Stimulated activated CD8-positive, alpha-beta memory T cell treated with anti-CD3 and anti-CD28 coated beads, Interleukin-4, amount 100 ng/mL, for 48 hours (primary cell): Measurements from ENCODE around the gene TLCD4.
A peak's percentile ranks its signal among the peaks of the same experiment; 100 is the strongest.
"Not testable (repeated sequence)": the region's sequence is repeated elsewhere in the genome, so short reads cannot be mapped to it uniquely, and the experiment has no call there.

Experiments
- DNase-seq: peaks from one replicate; pipeline ENCODE4 v3.0.0-alpha.2; 2020

Gene TLCD4, protein sequence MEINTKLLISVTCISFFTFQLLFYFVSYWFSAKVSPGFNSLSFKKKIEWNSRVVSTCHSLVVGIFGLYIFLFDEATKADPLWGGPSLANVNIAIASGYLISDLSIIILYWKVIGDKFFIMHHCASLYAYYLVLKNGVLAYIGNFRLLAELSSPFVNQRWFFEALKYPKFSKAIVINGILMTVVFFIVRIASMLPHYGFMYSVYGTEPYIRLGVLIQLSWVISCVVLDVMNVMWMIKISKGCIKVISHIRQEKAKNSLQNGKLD

DNA sequence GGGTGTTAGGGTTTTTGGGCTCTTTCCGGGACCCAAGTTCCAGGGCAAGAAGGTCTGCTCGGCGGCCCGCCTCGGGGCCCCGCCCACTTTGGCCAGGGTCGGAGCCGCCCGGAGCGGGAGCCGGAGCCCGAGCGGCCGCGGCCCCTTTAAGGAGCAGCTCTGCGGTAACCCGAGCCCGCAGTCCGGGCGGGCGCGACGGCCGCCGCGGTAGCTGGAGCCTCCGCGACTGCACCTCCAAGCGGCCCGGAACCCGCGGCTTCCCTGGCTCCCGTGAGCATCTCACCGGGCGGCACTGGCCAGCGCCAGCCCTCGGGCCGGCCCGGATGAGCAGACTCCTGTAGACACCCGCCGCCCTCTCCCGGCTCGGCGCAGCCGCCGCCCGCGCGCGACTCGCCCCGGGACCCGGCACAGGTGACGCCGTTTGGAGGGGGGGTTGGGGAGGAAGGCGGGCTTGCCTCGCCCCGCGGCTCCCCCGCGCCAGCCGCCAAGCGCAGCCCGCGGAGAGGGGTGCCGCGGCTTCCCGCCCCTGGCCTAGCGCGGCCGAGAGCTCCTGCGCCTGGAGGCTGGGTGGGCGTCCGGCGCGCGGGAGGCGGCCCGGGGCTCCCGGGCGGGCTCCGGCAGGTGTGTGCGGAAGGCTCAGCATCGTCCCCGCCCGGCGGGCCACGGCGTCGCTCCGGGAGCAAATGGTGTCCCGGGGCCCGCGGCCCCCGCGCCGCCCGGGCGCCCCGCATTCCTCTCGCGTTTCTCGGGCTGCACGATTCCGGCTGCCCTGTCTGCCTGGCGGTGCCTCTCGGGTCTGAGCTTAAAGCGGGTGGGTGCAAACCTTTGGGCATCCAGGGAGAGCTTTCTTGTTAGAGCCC is at the start of gene TLCD4:
TLCD4 (plus strand) TSS at position 149 of the 860 bp plus-strand sequence. CDS start 26,547 bp downstream, outside the sequence.
- peak; percentile 44 for DNase-seq

DNA sequence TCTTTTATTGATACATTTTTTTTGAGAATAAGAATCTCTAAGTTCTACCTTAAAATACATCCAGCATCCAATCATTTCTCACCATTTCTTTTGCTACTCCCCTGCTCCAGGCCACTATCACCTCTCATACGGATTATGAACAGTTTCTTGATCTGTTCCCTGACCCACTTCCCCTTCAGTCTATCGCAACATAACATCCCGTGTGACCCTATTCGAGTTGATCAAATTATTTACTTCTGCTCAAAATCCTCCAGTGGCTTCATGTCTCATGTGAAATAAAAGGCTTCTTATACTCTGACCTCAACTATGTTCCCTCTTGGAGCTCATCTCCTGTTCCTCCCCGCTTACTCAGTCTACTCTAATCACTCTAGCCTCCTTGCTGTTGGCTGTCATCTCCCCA is 49.6 kb upstream of the TLCD4 start:
- no peak for DNase-seq

DNA sequence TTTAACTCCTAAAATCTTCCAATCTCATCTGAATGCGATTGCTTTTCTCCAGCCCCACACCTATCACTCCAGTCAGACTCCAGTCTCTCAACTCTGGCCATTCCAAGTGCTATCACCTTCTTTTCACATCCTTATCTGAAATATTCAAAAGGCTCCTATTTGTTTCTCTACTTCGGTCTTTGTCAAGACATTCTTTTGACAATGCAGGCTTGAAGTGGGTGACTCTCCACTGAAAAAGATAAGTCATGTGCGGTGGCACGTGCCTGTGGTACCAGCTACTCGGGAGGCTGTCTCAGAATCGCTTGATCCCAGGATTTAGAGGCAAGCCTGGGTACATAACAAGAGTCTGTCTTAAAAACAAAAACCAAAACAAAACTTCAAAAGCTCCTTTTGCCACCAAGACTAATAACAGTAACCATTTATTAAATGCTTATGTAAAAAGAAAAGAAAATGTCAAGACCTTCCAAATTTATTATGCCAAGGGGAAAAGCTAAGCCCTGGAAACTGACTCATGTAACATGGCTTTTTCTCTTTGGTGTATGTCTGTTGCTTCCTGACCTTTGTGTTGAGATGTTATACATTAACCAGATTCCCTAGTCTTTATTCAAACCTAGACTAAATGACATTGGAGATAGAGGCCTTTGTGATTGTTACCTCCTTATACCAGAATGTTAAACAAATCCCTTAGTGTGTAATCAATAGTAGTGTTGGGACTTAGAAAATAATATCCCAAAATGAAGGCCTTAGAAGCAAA is 48.0 kb upstream of the TLCD4 start:
- DNase-seq = no peak

DNA sequence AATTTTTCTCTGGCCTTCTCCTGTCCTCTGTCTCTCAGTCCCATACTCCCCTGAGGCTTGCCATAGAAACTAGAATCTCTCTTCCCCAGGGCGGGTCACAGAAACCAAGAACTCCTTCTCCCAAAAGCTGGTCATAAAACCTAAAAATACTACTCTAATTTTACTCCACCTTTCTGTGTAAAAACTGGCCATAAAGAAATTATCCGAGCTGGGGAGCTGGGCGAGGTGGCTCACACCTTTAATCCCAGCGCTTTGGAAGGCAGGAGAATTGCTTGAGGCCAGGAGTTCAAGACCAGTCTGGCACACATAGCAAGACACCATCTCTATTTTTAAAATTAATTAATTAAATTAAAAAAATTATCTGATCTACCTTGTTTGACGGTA is 47.5 kb upstream of the TLCD4 start:
- no peak for DNase-seq

DNA sequence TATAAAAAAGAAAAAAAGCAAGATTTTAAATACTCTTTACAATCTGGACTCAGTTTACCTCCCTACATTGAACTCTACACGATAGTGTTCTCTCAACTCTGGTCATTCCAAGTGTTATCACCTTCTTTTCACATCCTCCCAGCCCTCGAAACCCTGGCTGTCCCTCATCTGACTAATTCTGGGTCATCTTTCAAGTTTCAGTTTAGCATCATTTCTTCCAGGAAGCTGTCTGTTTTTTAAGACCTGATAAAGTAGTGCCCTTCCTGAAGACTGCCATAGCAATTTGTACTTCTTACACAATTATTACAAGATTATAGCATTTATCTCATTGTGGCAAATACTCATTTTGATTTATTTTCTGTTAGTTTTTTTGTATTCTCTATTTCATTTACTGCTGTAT is 45.6 kb upstream of the TLCD4 start:
- no peak for DNase-seq

DNA sequence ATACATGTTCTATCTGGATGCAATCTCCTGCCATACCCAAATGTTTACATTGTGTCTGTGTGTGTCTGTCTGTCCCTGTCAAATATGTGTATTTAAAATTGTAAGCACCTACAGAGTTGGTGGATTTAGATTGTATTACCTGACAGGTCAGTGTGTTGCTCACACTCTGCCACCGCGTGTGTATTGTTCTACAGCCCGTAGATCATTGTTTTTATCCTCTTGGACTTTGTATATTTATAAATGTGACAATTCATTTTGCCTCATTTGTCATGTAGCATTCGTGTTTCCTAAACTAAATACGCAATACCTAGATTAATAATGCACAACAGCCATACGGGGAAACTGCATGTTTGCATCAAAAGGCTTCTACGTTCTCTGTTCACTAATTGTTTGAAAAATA is 45.0 kb upstream of the TLCD4 start:
- no peak for DNase-seq

DNA sequence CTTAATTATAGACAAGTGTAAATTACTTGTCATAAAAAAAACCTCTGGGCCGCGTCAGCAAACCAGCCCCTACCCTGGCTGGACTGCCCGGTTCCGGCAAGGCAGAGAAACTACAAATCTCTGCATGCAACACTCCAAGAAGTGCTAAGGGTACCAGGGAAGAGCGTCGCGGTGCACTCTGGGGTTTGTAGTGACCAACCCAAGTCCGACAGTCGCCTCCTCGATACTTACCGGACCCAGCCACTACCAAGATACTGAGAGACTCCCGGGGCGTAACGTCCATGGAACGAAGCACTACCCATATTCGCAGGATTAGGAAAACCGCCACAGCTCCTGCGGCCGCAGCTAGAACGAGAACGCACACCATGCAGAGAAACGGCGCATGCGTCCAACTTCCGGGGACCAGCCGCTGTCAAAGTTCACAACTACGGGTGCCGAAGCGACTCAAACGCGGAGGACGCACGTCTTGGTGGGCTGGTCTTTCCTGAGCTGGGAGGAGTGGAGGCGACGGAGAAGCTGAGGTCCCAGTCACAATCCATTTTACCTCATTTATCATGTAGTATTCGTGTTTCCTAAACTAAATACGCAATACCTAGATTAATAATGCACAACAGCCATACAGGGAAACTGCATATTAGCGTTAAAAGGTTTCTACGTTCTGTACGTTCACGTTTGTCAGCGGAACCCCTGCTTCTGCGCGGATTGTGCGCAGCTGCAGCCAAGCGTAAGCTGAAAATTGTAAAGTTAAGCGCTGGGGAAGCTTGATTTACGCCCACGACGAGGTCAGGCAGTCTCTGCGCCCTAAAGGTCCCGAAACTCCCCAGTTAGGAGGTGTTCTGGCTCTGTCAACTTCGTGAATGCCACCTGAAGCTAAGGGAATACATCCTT is 44.4 kb upstream of the TLCD4 start, which contains the start of gene ALG14:
ALG14 (minus strand) TSS at position 420 of the 888 bp plus-strand sequence; CDS start at position 367, 53 bp downstream.
- DNase-seq = peak; percentile 91

DNA sequence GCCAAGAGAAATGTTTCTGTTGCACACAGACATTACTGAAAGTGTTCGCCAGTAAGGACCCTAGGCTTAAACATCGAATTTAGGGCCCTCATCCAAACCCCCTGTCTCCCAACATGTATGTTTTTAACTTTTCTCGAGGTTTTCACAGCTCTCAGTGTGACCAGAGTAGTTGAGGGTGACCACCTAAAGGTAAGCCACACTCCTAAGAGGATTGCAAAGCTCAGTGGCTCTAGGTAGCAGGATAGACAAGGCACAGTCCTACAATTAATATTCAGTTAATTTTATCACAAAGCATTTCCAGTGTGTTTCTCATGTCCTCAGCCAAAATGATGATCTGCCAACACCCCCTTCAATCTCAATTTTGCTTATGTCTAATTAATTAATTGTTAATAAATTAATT is 43.7 kb upstream of the TLCD4 start:
- DNase-seq = no peak

DNA sequence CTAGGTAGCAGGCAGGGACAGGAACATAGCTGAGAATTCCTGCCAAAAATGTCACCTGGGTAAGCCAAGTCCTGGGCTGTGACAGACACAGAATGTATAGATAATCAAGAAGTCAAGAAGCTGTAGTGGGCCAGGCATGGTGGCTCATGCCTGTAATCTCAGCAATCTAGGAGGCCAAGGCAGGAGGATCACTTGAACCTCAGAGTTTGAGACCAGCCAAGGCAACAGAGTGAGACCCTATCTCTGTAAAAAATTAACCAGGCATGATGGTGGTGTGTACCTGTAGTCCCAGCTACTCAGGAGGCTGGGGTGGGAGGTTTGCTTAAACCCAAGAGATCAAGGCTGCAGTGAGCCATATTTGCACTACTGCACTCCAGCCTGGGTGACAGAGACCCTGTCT is 41.1 kb upstream of the TLCD4 start:
- DNase-seq = no peak

DNA sequence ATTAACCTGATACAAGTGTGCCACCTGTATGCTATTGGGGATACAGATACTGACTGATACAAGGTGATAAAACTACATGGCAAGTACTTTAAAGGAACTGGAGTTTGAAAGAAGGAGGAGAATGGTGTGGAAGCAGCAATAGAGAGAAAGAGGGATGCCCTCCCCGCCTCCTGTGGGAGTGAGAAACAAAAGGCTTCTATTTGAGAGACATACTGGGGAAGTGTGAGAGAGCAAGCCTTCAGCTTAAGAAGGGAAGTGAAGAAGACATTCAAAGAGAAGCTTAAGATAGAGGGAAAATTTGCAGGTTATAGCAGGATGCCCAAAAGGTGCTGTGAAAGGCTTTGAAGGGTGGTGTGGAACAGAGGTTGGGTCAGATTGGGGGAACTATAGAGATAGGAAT is 36.7 kb upstream of the TLCD4 start:
- no peak for DNase-seq

DNA sequence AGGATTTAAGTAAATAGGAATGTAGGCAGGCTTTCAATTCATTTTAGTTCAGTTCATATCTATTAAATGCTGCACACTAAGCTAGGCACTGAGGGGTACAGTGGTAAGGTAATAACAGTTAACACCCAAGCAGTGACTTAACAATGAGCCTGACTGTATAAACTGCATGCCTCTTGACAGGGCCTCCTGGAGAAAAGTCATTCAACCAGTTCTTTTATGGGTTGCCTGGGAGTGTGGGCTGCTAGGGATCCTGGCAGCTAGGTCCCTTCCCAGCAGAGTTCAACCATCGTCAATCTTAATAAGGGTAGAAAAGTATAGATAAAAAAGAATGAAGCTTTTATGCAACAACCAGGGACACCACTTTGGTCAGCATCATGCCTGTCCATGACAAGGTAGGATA is 36.3 kb upstream of the TLCD4 start:
- DNase-seq = no peak

DNA sequence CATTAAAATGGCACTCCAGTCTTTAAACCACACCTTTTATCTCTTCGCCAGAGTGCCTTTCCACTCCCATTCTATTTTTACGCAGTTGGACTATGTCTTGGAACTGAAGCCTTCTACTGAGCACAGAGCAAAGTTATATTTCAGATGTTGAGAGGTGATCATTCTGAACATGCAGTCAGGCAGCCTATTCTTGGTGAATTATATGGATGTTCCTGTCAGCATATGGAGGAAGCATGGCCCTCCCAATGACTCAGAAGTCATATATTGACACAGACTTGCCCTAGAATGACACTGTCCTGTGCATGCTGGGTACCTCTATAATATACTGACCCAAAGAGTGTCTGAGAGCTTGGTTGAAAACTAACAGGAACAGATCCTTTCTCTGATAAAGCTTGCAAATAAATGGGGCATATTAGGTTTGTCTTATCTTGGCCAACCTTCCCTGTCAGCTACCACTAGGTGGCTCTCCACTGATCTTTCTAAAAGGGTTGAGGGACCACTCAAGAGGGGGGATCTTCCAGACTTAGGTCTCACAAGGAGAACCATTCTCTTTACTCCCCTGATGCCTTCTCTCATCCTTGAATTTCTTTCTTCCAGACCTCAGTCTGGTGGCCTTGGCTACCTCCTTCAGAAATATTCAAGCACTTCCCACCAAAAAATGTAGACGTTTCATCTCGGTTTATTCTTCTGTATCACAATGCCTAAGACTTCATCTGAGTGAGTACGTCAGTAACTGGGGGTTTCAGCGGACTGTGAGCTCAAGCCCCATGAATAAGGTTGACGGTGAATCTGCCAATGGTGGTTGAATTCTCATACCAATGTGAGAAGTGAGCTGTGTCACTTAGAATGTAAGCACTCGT is 32.6 kb upstream of the TLCD4 start:
- DNase-seq = peak; percentile 33

DNA sequence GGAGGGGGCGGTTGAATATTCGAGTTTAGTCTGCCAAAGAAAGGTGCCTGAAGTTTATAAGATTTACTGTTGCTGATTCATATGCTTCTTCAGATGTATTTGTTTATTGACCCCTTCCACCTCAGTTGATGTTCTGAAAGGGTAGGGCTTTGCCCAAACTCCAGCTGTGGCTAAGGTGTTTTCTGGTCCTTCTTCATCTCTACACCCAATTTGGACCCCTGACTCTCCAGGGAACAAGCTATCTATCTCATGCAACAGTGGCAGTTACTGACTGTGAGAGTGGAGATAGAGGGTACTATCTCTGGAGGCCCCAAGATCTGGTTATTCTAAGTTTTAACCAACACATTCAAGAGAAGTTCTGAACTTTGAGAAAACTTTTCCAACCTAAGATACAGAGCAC is 31.8 kb upstream of the TLCD4 start:
- no peak for DNase-seq

DNA sequence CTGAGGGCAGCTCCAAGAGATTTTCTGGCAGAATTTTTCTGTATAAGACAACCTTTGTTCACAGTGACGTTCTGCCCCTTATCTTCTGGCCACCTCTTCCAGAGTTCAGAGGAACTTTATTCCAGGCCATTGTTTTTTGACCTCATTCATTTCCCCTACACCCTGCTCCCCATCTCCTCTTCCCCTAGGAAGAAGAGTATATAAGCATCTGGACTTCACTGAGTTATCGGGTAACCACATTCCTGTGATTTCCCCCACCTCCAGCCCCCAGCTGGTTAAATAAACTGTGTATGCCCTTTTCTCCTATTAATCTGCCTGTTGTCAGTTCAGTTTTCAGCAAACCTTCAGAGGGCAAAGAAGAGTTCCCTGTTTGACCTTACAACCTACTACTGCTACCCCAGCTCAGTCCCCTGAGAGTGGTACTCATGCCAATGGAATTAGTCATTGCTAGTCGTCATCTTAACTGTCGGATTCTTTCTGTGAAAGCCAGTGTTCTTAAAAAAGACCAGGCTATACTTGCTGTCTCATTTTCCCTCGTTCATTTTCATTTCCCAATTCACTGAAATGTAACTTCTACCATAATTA is 30.1 kb upstream of the TLCD4 start:
- no peak for DNase-seq

DNA sequence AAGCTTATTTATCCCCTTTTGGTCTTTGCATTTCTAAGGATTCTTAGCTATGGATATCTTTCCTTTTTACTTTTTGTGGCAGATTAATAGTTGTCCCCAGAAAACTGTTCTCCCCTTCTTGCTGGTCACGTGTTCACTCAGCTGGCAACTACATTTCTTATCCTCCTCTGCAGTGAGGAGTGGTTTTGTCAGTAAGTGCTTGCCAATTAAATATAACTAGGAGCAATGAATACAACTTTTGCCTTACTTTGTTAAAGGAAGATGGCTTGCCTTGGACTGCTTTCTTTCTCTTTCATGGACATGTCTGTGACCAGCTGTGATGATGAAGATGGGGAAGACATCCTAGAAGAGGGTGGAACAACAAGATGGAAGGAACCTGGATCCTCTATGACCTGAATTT is 28.9 kb upstream of the TLCD4 start:
- no peak for DNase-seq

DNA sequence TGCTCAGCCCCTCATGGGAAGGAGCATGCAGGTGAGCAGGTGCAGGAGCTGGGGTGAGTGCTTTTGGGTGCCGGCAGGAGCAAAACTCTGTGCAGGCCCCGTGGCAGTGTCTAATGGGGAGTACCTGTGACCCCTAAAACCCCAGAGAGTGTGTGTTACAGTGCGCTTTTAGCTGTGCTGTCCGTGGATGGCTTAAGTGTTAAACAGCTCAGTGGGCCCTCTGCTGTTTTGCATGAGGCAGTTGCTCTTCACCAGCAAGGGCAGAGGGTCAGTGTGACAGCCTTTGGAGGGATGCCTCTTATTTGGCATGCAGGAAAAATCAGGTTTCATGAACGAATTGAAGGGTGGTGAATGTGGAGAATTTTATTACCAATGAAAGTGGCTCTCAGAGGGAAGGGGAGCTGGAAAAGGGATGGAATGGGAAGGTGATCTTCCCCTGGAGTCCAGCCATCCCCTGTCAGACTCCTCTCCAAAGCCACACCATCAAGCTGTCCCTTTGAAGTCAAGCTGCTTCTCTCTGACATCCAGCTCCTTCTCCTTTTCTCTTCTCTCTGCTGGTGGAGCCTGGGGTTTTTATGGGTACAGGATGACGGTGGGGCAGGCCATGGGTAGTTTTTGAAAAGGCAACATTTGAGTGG is 27.4 kb upstream of the TLCD4 start:
- DNase-seq = no peak

DNA sequence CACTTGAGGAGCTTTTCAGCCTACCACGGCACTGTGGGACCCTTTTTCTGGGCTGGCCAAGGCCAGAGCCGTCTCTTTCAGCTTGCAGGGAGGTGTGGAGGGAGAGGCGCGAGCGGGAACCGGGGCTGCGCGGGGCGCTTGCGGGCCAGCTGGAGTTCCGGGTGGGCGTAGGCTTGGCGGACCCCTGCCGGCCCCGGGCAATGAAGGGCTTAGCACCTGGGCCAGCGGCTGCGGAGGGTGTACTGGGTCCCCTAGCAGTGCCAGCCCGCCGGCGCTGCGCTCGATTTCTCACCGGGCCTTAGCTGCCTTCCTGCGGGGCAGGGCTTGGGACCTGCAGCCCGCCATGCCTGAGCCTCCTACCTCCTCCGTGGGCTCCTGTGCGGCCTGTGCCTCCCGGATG is 25.9 kb upstream of the TLCD4 start:
- DNase-seq = not testable (repeated sequence)

DNA sequence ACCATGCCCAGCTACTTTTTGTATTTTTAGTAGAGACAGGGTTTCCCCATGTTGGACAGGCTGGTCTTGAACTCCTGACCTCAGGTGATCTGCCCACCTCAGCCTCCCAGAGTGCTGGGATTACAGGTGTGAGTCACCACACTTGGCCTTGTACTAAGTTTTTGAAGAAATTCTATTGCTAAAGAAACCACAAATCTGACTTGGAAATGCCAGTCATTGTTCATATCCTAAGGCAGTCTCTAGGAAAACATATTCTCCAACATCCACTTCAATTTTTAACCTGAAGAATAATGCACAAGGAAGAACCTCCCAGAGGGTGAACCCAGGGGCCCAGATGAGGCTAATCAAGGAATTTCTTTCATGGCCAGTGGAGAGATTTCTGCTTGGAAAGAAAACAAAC is 24.3 kb upstream of the TLCD4 start:
- not testable (repeated sequence) for DNase-seq

DNA sequence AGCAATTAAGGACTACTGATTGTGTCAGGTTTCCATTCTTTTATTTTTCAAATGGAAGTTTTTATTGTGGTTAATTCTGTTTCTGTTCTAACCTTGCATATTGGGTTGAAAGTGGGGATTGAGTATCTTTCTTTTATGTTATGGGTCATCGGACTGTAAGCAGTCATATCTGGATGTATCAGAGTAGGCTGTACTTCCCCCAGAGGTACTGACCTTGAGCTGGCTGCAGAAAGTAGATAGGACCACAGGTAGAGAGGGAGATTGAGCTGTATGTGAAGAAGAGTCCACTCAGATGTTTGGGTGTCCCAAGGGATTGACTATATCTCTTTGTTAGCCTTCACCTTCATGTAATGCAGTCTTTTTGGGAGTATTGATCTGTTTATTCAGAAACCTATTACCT is 23.9 kb upstream of the TLCD4 start:
- no peak for DNase-seq

DNA sequence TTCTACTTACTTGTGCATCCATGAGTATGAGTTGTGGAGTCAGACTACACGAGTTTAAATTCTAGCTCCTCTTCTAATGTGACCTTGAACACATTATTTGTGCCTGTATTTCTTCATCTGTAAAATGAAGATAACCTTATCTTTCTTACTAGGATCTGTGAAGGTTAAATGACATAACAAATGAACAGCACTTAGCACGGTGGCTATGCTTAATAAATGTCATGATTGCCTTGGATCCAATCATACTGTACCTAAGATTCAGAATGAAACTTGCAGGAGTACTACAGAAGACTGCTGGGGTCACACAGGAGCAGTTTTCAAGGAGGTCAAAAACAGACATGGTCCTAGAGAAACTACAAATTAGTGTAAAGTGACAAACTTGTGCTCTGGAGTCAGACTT is 22.2 kb upstream of the TLCD4 start:
- DNase-seq = no peak

DNA sequence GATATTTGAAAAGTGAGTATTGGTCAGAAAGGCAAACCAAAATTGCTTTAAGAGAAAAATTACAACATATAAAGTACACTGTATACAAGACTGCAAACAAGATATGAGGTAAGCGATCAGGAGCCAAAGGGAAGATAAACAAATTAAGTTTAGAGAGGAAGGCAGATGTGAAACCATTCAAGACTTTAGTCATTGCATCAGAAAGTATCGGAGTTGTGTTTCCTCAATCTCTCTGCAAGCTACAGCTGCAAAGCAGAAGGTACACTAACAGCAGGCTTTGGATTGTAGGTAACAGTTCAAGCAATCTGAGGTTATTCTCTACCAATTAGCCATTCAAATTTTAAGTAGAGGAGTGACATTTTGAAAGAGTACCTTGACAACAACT is 21.3 kb upstream of the TLCD4 start:
- no peak for DNase-seq
